OCI-LY7 (cell line): ENCODE measurements around the gene NUDT16. TPM values are rescaled to one million over a fixed set of nuclear protein-coding genes. Genes with fewer than 3 reads are reported as not detected.

Experiments used
- BruUV-seq: library from RNA; stranded (reverse); fragments of 400-500 nt; replicated peaks from 2 replicates; lab custom pipeline; 2021; lab: Mats Ljungman, UMichigan
- CTCF ChIA-PET: fragments of 300-600 bp; sonication (Branson Sonifier 250); formaldehyde crosslinking; loops from one replicate; lab custom pipeline; 2022; ENCODE audit warnings: antibody characterized with exemption; ENCODE audit not compliant: unreplicated experiment; lab: Charles Lee
- POLR2A ChIA-PET: fragments of 300-600 bp; sonication (Branson Sonifier 250); formaldehyde crosslinking; loops from one replicate; lab custom pipeline; 2022; ENCODE audit warnings: antibody characterized with exemption; lab: Charles Lee
- DNase-seq: peaks from one replicate; pipeline ENCODE4 v3.0.0-alpha.2; 2015; ENCODE audit warnings: low spot score
- H2AFZ ChIP-seq: fragments of 200-600 bp; sonication (generic), shearing (Covaris generic); 2 replicates; pipeline ENCODE4 v1.6.1; 2014; ENCODE audit warnings: mild to moderate bottlenecking, antibody characterized with exemption, low read length, moderate library complexity
- H3K27ac ChIP-seq: fragments of 200-600 bp; sonication (generic); 2 replicates; pipeline ENCODE4 v1.5.1; 2014; ENCODE audit warnings: mixed run types, low read depth, mild to moderate bottlenecking, moderate library complexity, low read length, inconsistent platforms; ENCODE audit not compliant: poor library complexity, severe bottlenecking
- H3K36me3 ChIP-seq: fragments of 200-600 bp; sonication (generic); 2 replicates; pipeline ENCODE4 v1.6.1; 2014; ENCODE audit warnings: mild to moderate bottlenecking, antibody characterized with exemption, low read length, moderate library complexity, mixed read lengths; ENCODE audit not compliant: insufficient read depth
- H3K4me1 ChIP-seq: fragments of 200-600 bp; sonication (generic); 2 replicates; pipeline ENCODE4 v1.5.1; 2014; ENCODE audit warnings: mild to moderate bottlenecking, low read length; ENCODE audit not compliant: insufficient read depth, poor library complexity, severe bottlenecking
- H3K4me2 ChIP-seq: fragments of 200-600 bp; sonication (generic); 2 replicates; pipeline ENCODE4 v1.6.1; 2014; ENCODE audit warnings: mild to moderate bottlenecking, low read length
- H3K4me3 ChIP-seq: fragments of 200-600 bp; sonication (generic); 2 replicates; pipeline ENCODE4 v1.5.1; 2014; ENCODE audit warnings: mild to moderate bottlenecking, low read depth, low read length; ENCODE audit not compliant: poor library complexity, severe bottlenecking
- H3K79me2 ChIP-seq: fragments of 200-600 bp; sonication (generic); 2 replicates; pipeline ENCODE4 v1.6.1; 2016; ENCODE audit warnings: low read depth, mild to moderate bottlenecking, low read length, moderate library complexity, mixed read lengths; ENCODE audit not compliant: insufficient read depth
- H3K9me2 ChIP-seq: fragments of 200-600 bp; sonication (generic); 2 replicates; pipeline ENCODE4 v1.6.1; 2016; ENCODE audit warnings: mild to moderate bottlenecking, low read length, mixed read lengths; ENCODE audit not compliant: insufficient read depth
- H3K9me3 ChIP-seq: fragments of 200-600 bp; sonication (generic); 2 replicates; pipeline ENCODE4 v1.6.1; 2014; ENCODE audit warnings: mild to moderate bottlenecking, mixed run types, low read length, mixed read lengths
- H4K20me1 ChIP-seq: fragments of 200-600 bp; sonication (generic); 2 replicates; pipeline ENCODE4 v1.6.1; 2014; ENCODE audit warnings: mild to moderate bottlenecking, antibody characterized with exemption, low read length, moderate library complexity, mixed read lengths; ENCODE audit not compliant: insufficient read depth
- EZH2phosphoT487 ChIP-seq: fragments of 200-600 bp; sonication (generic); IDR thresholded peaks from 2 replicates; pipeline ENCODE4 v1.6.1; 2018; ENCODE audit warnings: low read depth, borderline replicate concordance, mild to moderate bottlenecking, mixed run types, antibody characterized with exemption, low read length, moderate library complexity, mixed read lengths
- intact Hi-C: fragments of 100-400 bp; cut with micrococcal nuclease; formaldehyde crosslinking; loops from one replicate; pipeline ENCODE4 v1.10.0; 2022; ENCODE audit not compliant: unreplicated experiment
- total RNA-seq, 2 experiments: library from RNA; depleted of rRNA in 1 of 2; stranded (reverse); fragments of >200 nt in 1 of 2; shearing (Covaris generic) in 1 of 2; gene quantifications; 2 replicates each; pipeline ENCODE4 v1.2.3, GENCODE V29; 2014 to 2022
- TF ChIP-seq, protein P1 (sequence below): fragments of 200-600 bp; sonication (generic); conservative IDR thresholded peaks from 2 replicates; pipeline ENCODE4 v1.5.1; 2014; ENCODE audit warnings: mild to moderate bottlenecking, antibody characterized with exemption, low read length, moderate library complexity, mixed read lengths

NUDT16 gene
- total RNA-seq, 2 experiments from 2014 or later = 8.7 to 12.5 TPM

GRCh38 chr3:131405411-131405810, 23.8 kb downstream of the NUDT16 start:
- H3K4me1 ChIP-seq = no peaks in the 10 kb centered on the region
- no TSS peak for BruUV-seq
- ChIA-PET CTCF (no interaction called here), POLR2A (interaction anchor here (0.7 kb wide), 2 partner anchors 46 to 232 kb away, joined by 3 read pairs; no protein-coding TSS in a partner anchor)
- no peaks in the 10 kb centered on the region for H3K79me2 ChIP-seq
- no peak overlapping the region for H3K27ac ChIP-seq
- intact Hi-C loops = no loop called here
- no peaks in the 10 kb centered on the region for H3K36me3 ChIP-seq
- H3K4me3 ChIP-seq = no peak overlapping the region
- H3K4me2 ChIP-seq = no peak overlapping the region
- no peaks in the 10 kb centered on the region for H3K9me2 ChIP-seq
- TF ChIP-seq EZH2phosphoT487 = no peak
- TF ChIP-seq, protein P1, sequence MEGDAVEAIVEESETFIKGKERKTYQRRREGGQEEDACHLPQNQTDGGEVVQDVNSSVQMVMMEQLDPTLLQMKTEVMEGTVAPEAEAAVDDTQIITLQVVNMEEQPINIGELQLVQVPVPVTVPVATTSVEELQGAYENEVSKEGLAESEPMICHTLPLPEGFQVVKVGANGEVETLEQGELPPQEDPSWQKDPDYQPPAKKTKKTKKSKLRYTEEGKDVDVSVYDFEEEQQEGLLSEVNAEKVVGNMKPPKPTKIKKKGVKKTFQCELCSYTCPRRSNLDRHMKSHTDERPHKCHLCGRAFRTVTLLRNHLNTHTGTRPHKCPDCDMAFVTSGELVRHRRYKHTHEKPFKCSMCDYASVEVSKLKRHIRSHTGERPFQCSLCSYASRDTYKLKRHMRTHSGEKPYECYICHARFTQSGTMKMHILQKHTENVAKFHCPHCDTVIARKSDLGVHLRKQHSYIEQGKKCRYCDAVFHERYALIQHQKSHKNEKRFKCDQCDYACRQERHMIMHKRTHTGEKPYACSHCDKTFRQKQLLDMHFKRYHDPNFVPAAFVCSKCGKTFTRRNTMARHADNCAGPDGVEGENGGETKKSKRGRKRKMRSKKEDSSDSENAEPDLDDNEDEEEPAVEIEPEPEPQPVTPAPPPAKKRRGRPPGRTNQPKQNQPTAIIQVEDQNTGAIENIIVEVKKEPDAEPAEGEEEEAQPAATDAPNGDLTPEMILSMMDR = no peak
- no peaks in the 10 kb centered on the region for H3K9me3 ChIP-seq
- H2AFZ ChIP-seq = no peak overlapping the region
- H4K20me1 ChIP-seq = no peaks in the 10 kb centered on the region
- no peak for DNase-seq

DNA sequence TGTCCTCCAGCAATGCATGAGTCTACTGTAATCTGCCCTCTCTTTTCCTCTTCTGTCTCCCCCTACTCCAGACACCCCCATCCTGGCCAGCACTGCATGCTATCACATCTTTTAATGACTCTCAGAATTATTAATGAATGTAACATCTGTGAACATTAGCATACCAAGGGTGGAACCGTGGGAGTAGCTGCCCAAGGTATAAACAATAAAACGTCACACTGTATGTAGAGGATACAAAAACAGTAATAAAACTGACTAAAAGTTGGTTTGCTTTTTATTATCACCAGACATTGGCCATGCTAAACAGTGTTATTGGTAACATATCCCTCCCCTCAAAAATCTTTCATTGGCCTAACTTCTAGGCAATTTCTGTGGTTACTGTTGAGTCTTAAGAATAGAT, 24.7 kb downstream of the NUDT16 start:
- no peak overlapping the region for H3K4me2 ChIP-seq
- ChIA-PET CTCF (no interaction called here), POLR2A (no interaction called here)
- no peak overlapping the region for H3K27ac ChIP-seq
- no peak overlapping the region for H3K4me3 ChIP-seq
- no peaks in the 10 kb centered on the region for H4K20me1 ChIP-seq
- intact Hi-C loops = no loop called here
- TF ChIP-seq, protein P1 = no peak
- no peak overlapping the region for H2AFZ ChIP-seq
- no peaks in the 10 kb centered on the region for H3K9me2 ChIP-seq
- no peak for DNase-seq
- H3K79me2 ChIP-seq = no peaks in the 10 kb centered on the region
- no peaks in the 10 kb centered on the region for H3K36me3 ChIP-seq
- no TSS peak for BruUV-seq
- no peaks in the 10 kb centered on the region for H3K9me3 ChIP-seq
- H3K4me1 ChIP-seq = no peaks in the 10 kb centered on the region

- POLR2A ChIA-PET = interaction anchor here (0.6 kb wide), 1 partner anchor 8 kb away, joined by 3 read pairs; no protein-coding TSS in a partner anchor
- TF ChIP-seq EZH2phosphoT487 = no peak
- TF ChIP-seq, protein P1 = no peak
- Histone ChIP-seq H3K36me3 (no peaks in the 10 kb centered on the region), H3K9me2 (no peaks in the 10 kb centered on the region), H3K27ac (no peak overlapping the region), H4K20me1 (no peaks in the 10 kb centered on the region), H3K4me1 (no peaks in the 10 kb centered on the region), H3K9me3 (no peaks in the 10 kb centered on the region), H3K79me2 (no peaks in the 10 kb centered on the region), H3K4me3 (no peak overlapping the region), H3K4me2 (no peak overlapping the region), H2AFZ (no peak overlapping the region)
- DNase-seq = no peak
- no TSS peak for BruUV-seq
- CTCF ChIA-PET = no interaction called here
- intact Hi-C loops = no loop called here
Measured at GRCh38 chr3:131417751-131418150, 36.2 kb downstream of the NUDT16 start.
